SK-N-MC (cell line): Measurements from ENCODE around the gene VTCN1.

Experiments
- EZH2 ChIP-seq: fragments of 200-600 bp; sonication (generic); IDR thresholded peaks from one replicate; pipeline ENCODE4 v1.6.1; 2017; ENCODE audit warnings: antibody characterized with exemption
- POLR2AphosphoS5 ChIP-seq: IDR thresholded peaks from 2 replicates; pipeline ENCODE4 v1.6.1; 2012; ENCODE audit warnings: mild to moderate bottlenecking, low read depth, low read length, borderline replicate concordance

DNA sequence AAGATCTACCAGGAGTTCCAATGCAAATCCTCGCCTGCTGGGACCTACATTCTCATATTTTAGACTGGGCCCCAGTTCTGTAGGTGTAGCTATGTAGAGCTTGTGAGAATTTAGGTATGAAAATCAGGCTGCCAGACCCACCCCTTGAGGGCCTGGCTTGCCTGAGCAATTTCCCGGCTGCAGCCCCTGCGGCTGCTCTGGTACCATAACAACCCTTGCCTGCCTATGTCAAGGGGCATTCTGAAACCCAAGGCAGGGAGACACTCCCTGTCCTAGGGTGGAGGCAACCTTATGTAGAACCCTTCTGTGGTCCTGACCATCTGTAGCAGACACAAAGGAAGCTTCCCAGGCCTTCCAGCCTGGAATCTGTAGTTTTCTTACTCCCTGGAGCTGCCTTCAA lies 28.4 kb downstream of the VTCN1 start:
- TF ChIP-seq POLR2AphosphoS5 (no peak), EZH2 (no peak)
